Measurements from ENCODE around the gene LRRC75A.

- TF ChIP-seq CTCF (IDR thresholded peaks at IDR 0.05; ENCODE audit: insufficient read depth, low read length) (no peak), GABPA (IDR thresholded peaks at IDR 0.05; ENCODE audit: low read depth) (no peak)
Measured at GRCh38 chr17:16444258-16444886, 47.6 kb downstream of the LRRC75A start.
